H9 (cell line): ENCODE data around the gene FHL1. TPM values are rescaled to one million over a fixed set of nuclear protein-coding genes. Genes with fewer than 3 reads are reported as not detected.

ENCODE experiments used
- DNase-seq: peaks from one replicate; pipeline ENCODE4 v3.0.0-alpha.2; 2017
- H2AFZ ChIP-seq: one replicate; pipeline ENCODE4 v1.6.1; 2013; ENCODE audit warnings: mild to moderate bottlenecking, low read length, control low read depth, moderate library complexity
- H2AK5ac ChIP-seq: 2 replicates; pipeline ENCODE4 v1.6.1; 2013; ENCODE audit warnings: low read length, control low read depth, mixed read lengths; ENCODE audit not compliant: insufficient read length
- H2BK120ac ChIP-seq: one replicate; pipeline ENCODE4 v1.6.1; 2013; ENCODE audit warnings: low read depth, mild to moderate bottlenecking, low read length, control low read depth, inconsistent platforms; ENCODE audit not compliant: poor library complexity, severe bottlenecking
- H2BK12ac ChIP-seq: 2 replicates; pipeline ENCODE4 v1.6.1; 2013; ENCODE audit warnings: low read length, control low read depth, mixed read lengths, low read depth; ENCODE audit not compliant: insufficient read length
- H2BK15ac ChIP-seq: 2 replicates; pipeline ENCODE4 v1.6.1; 2013; ENCODE audit warnings: low read depth, low read length, control low read depth
- H2BK20ac ChIP-seq: one replicate; pipeline ENCODE4 v1.6.1; 2013; ENCODE audit warnings: low read depth, mild to moderate bottlenecking, low read length, control low read depth, inconsistent platforms; ENCODE audit not compliant: poor library complexity, severe bottlenecking
- H2BK5ac ChIP-seq: 2 replicates; pipeline ENCODE4 v1.6.1; 2013; ENCODE audit warnings: low read length, control low read depth, mixed read lengths; ENCODE audit not compliant: insufficient read length
- H3K14ac ChIP-seq: 2 replicates; pipeline ENCODE4 v1.6.1; 2013; ENCODE audit warnings: low read length, control low read depth; ENCODE audit not compliant: insufficient read depth
- H3K18ac ChIP-seq: 2 replicates; pipeline ENCODE4 v1.6.1; 2013; ENCODE audit warnings: low read depth, mild to moderate bottlenecking, mixed read lengths, low read length, control low read depth; ENCODE audit not compliant: insufficient read length
- H3K23ac ChIP-seq: 2 replicates; pipeline ENCODE4 v1.6.1; 2013; ENCODE audit warnings: low read length, control low read depth, mixed read lengths, low read depth; ENCODE audit not compliant: insufficient read length
- H3K23me2 ChIP-seq: 2 replicates; pipeline ENCODE4 v1.6.1; 2013; ENCODE audit warnings: low read depth, mild to moderate bottlenecking, mixed read lengths, low read length, control low read depth; ENCODE audit not compliant: insufficient read length, poor library complexity, severe bottlenecking
- H3K27ac ChIP-seq: 2 replicates; pipeline ENCODE4 v1.5.1; 2013; ENCODE audit warnings: low read length, control low read depth, mixed read lengths, low read depth; ENCODE audit not compliant: insufficient read length
- H3K27me3 ChIP-seq: 2 replicates; pipeline ENCODE4 v1.6.1; 2013; ENCODE audit warnings: low read length, control low read depth, inconsistent platforms; ENCODE audit not compliant: insufficient read depth
- H3K4ac ChIP-seq: 2 replicates; pipeline ENCODE4 v1.6.1; 2013; ENCODE audit warnings: low read depth, mild to moderate bottlenecking, control low read depth, inconsistent platforms, low read length, moderate library complexity
- H3K4me1 ChIP-seq: 2 replicates; pipeline ENCODE4 v1.6.1; 2013; ENCODE audit warnings: low read length, control low read depth, inconsistent platforms; ENCODE audit not compliant: insufficient read depth
- H3K4me2 ChIP-seq: 2 replicates; pipeline ENCODE4 v1.6.1; 2013; ENCODE audit warnings: low read length, control low read depth, mixed read lengths; ENCODE audit not compliant: insufficient read length, insufficient read depth
- H3K56ac ChIP-seq: 2 replicates; pipeline ENCODE4 v1.6.1; 2013; ENCODE audit warnings: low read depth, mild to moderate bottlenecking, mixed read lengths, low read length, control low read depth; ENCODE audit not compliant: insufficient read length
- H3K79me1 ChIP-seq: 2 replicates; pipeline ENCODE4 v1.6.1; 2013; ENCODE audit warnings: low read depth, mild to moderate bottlenecking, moderate library complexity, low read length, control low read depth, inconsistent platforms; ENCODE audit not compliant: insufficient read depth, poor library complexity, severe bottlenecking
- H3K79me2 ChIP-seq: 2 replicates; pipeline ENCODE4 v1.6.1; 2013; ENCODE audit warnings: low read length, control low read depth, inconsistent platforms; ENCODE audit not compliant: insufficient read depth
- H3K9ac ChIP-seq: 2 replicates; pipeline ENCODE4 v1.6.1; 2013; ENCODE audit warnings: low read length, control low read depth, mixed read lengths; ENCODE audit not compliant: insufficient read length; ENCODE audit errors: extremely low read depth
- H3K9me3 ChIP-seq: one replicate; pipeline ENCODE4 v1.6.1; 2013; ENCODE audit warnings: low read depth, low read length, inconsistent platforms; ENCODE audit not compliant: control insufficient read depth
- H3T11ph ChIP-seq: one replicate; pipeline ENCODE4 v1.6.1; 2013; ENCODE audit warnings: mild to moderate bottlenecking, low read length, control low read depth, inconsistent platforms
- H4K20me1 ChIP-seq: one replicate; pipeline ENCODE4 v1.6.1; 2013; ENCODE audit not compliant: control insufficient read depth, insufficient read length, insufficient read depth
- H4K5ac ChIP-seq: 2 replicates; pipeline ENCODE4 v1.6.1; 2013; ENCODE audit warnings: low read depth, mild to moderate bottlenecking, mixed read lengths, low read length, control low read depth; ENCODE audit not compliant: insufficient read length
- H4K8ac ChIP-seq: replicated peaks from 2 replicates; pipeline ENCODE4 v1.6.1; 2013; ENCODE audit warnings: low read length, control low read depth, mixed read lengths, low read depth; ENCODE audit not compliant: insufficient read length
- H4K91ac ChIP-seq: 2 replicates; pipeline ENCODE4 v1.6.1; 2013; ENCODE audit warnings: low read depth, mild to moderate bottlenecking, moderate library complexity, mixed read lengths, low read length, control low read depth; ENCODE audit not compliant: insufficient read length
- H3K27ac Mint-ChIP-seq, 3 experiments: 2 replicates in 2 of 3; 3 replicates in 1 of 3; pipeline ENCODE4 v1.8.0; 2020 to 2021; ENCODE audit warnings: mixed read lengths in 3 of 3, mild to moderate bottlenecking in 1 of 3, moderate library complexity in 1 of 3
- H3K27me3 Mint-ChIP-seq: 2 replicates; pipeline ENCODE4 v1.8.0; 2021; ENCODE audit warnings: low read depth, mild to moderate bottlenecking, moderate library complexity, mixed read lengths
- H3K36me3 Mint-ChIP-seq, 3 experiments: 2 replicates in 2 of 3; 3 replicates in 1 of 3; pipeline ENCODE4 v1.8.0; 2020 to 2021; ENCODE audit warnings: low read depth in 3 of 3, mixed read lengths in 3 of 3; ENCODE audit not compliant: insufficient read depth in 1 of 3
- H3K4me1 Mint-ChIP-seq, 2 experiments: 2 replicates each; pipeline ENCODE4 v1.8.0; 2020; ENCODE audit warnings: mixed read lengths in 2 of 2
- H3K4me3 Mint-ChIP-seq, 2 experiments: 2 replicates in 1 of 2; 3 replicates in 1 of 2; pipeline ENCODE4 v1.8.0; 2020 to 2021; ENCODE audit warnings: mild to moderate bottlenecking in 2 of 2, mixed read lengths in 2 of 2, moderate library complexity in 1 of 2
- H3K9me3 Mint-ChIP-seq, 2 experiments: 2 replicates in 1 of 2; 3 replicates in 1 of 2; pipeline ENCODE4 v1.8.0; 2020; ENCODE audit warnings: mild to moderate bottlenecking in 2 of 2, mixed read lengths in 2 of 2, moderate library complexity in 1 of 2
- WGBS: extraction: QIAGEN DNeasy Blood & Tissue Kit; methylation state at CpG from one replicate; pipeline ENCODE4 v1.1.7; 2013; ENCODE audit warnings: missing lambda C conversion rate, low lambda C conversion rate, mixed read lengths; ENCODE audit not compliant: insufficient read length; ENCODE audit errors: extremely low coverage; 5-methylcytosine and 5-hydroxymethylcytosine counted together
- total RNA-seq: library from RNA; stranded (reverse); gene quantifications from 2 replicates; pipeline ENCODE4 v1.2.1, GENCODE V29; 2021
- TF ChIP-seq, protein P1 (sequence below): fragments of 200-600 bp; sonication (generic); conservative IDR thresholded peaks from 3 replicates; pipeline ENCODE4 v1.8.0; 2021; ENCODE audit warnings: antibody characterized with exemption, mild to moderate bottlenecking

FHL1 gene
- total RNA-seq, 1 experiment from 2014 or later, result 20.0 TPM

DNA sequence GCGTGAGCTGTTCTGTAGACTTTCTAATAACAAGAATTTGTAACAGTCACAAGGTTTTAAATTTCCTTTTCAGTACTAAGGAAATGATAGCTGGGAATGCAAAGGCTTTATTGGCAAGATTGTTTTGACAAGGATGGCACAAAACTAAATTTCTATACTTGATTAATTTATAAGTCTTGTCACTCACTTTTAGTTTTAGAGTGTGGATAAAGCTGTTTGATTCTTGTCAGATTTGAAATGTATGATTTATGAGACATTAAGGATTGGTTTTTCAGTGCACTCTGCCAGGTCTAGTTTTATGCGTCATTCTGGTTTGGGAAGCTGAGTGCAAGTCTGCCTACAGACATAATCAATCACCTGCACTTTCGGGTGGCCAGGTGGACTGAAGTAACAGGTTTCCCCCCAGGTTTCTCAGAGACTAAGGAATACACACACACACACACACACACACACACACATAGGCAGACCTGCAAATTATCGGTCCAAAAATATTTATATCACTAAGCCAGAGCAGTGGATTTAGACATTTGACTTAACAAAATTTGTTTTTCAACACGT, 9.3 kb downstream of the FHL1 start:
- Histone ChIP-seq H3K14ac (no peak overlapping the region), H4K5ac (no peak overlapping the region), H4K91ac (no peak overlapping the region), H2AFZ (no peak overlapping the region), H3K27ac (no peak overlapping the region), H3K79me1 (no peaks in the 10 kb centered on the region), H3T11ph (no peak overlapping the region), H3K23ac (no peak overlapping the region), H3K79me2 (no peaks in the 10 kb centered on the region), H2BK20ac (no peak overlapping the region), H3K4ac (no peak overlapping the region), H2BK5ac (no peak overlapping the region), H3K23me2 (no peaks in the 10 kb centered on the region), H2BK120ac (no peak overlapping the region), H3K27me3 (no peaks in the 10 kb centered on the region), H3K18ac (no peak overlapping the region), H2BK12ac (no peak overlapping the region), H3K56ac (no peak overlapping the region), H4K20me1 (no peaks in the 10 kb centered on the region), H3K9me3 (peaks cover 15% of the 10 kb centered on the region), H4K8ac (no peak overlapping the region), H3K9ac (no peak overlapping the region), H3K4me1 (no peaks in the 10 kb centered on the region), H2AK5ac (no peak overlapping the region), H2BK15ac (no peak overlapping the region), H3K4me2 (no peak overlapping the region)
- Mint-ChIP-seq H3K4me1 (peaks cover 0 to 14% of the 10 kb centered on the region in 2 experiments; a peak in 2 of 4 replicates), H3K36me3 (peaks cover 0 to 3% (median 0%) of the 10 kb centered on the region in 3 experiments; a peak in 3 of 7 replicates), H3K9me3 (peaks cover 49 to 56% of the 10 kb centered on the region in 2 experiments), H3K4me3 (no peak overlapping the region), H3K27me3 (no peaks in the 10 kb centered on the region; the same call in 1 of the 2 replicates), H3K27ac (no peak overlapping the region; a peak in 1 of 7 replicates)
- WGBS, result no CpG with 5 or more reads among the region's 5 CpGs
- no peak for DNase-seq
- TF ChIP-seq, protein P1, sequence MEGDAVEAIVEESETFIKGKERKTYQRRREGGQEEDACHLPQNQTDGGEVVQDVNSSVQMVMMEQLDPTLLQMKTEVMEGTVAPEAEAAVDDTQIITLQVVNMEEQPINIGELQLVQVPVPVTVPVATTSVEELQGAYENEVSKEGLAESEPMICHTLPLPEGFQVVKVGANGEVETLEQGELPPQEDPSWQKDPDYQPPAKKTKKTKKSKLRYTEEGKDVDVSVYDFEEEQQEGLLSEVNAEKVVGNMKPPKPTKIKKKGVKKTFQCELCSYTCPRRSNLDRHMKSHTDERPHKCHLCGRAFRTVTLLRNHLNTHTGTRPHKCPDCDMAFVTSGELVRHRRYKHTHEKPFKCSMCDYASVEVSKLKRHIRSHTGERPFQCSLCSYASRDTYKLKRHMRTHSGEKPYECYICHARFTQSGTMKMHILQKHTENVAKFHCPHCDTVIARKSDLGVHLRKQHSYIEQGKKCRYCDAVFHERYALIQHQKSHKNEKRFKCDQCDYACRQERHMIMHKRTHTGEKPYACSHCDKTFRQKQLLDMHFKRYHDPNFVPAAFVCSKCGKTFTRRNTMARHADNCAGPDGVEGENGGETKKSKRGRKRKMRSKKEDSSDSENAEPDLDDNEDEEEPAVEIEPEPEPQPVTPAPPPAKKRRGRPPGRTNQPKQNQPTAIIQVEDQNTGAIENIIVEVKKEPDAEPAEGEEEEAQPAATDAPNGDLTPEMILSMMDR, result no peak
